ENCODE data around the gene ZNF622.

Gene ZNF622

GRCh38 chr5:16427587-16427986 lies 38.0 kb downstream of the ZNF622 start:
- no peak for DNase-seq

- no peak for DNase-seq
These were observed 47.1 kb downstream of the ZNF622 start for GRCh38 chr5:16418471-16418922.

- no peak for DNase-seq
These were observed 48.1 kb downstream of the ZNF622 start for GRCh38 chr5:16417398-16418074.

- no peak for DNase-seq
These were observed 50.7 kb downstream of the ZNF622 start for GRCh38 chr5:16414861-16415260.

- DNase-seq: no peak
These were observed 52.3 kb downstream of the ZNF622 start for GRCh38 chr5:16413166-16413860.

GRCh38 chr5:16412556-16412955 lies 53.0 kb downstream of the ZNF622 start:
- DNase-seq: no peak

- no peak for DNase-seq
These were observed 53.7 kb downstream of the ZNF622 start for GRCh38 chr5:16411741-16412455.

GRCh38 chr5:16411235-16411634 lies 54.4 kb downstream of the ZNF622 start:
- no peak for DNase-seq

GRCh38 chr5:16410338-16410737 lies 55.3 kb downstream of the ZNF622 start:
- no peak for DNase-seq

GRCh38 chr5:16406630-16407029 lies 59.0 kb downstream of the ZNF622 start:
- DNase-seq: no peak

GRCh38 chr5:16406023-16406422 lies 59.6 kb downstream of the ZNF622 start:
- no peak for DNase-seq
